ENCODE measurements around the gene ITGB4.

Gene ITGB4

DNA sequence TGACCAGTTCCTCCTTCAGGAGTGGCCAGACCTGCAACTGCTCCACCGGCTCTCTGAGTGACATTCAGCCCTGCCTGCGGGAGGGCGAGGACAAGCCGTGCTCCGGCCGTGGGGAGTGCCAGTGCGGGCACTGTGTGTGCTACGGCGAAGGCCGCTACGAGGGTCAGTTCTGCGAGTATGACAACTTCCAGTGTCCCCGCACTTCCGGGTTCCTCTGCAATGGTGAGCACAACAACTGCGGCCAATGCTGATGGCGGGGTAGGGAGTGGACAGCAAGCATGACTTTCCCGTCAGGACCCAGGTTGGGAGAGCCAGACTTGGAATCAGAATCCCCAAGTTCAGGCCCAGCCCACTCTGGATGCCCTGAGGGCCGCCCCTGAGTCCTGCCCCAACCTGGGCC is 12.2 kb downstream of the ITGB4 start:
- DNase-seq = no peak

GRCh38 chr17:75734674-75735294 is 13.5 kb downstream of the ITGB4 start:
- DNase-seq = no peak

DNA sequence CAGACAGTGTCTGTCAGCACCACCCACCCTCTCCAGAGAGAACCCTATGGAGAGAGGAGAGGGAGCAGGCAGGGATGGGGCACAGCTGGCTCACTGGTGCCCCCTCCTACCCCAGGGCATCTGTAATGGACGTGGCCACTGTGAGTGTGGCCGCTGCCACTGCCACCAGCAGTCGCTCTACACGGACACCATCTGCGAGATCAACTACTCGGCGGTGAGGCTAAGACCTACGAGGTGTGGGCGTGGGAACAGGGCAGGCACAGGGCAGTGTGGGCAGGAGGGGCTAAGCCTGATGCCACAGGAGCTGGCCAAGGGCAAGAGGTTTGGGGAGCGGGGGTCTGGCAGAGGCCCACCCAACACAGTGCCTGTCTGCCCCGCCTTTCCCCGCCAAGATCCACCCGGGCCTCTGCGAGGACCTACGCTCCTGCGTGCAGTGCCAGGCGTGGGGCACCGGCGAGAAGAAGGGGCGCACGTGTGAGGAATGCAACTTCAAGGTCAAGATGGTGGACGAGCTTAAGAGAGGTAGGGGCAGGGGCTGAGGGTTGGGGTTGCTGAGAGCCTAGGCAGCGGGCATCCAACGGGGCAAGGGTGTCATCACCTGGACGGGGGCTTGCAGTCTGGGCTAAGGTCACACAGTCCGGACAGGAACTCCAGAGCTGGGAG is 15.0 kb downstream of the ITGB4 start:
- DNase-seq = no peak

GRCh38 chr17:75737133-75737962 is 16.1 kb downstream of the ITGB4 start:
- DNase-seq = no peak

GRCh38 chr17:75738218-75738802 is 17.1 kb downstream of the ITGB4 start:
- DNase-seq = no peak

- no peak for DNase-seq
Observed at GRCh38 chr17:75739174-75739573, 17.9 kb downstream of the ITGB4 start.

- no peak for DNase-seq
Observed at GRCh38 chr17:75739801-75740200, 18.5 kb downstream of the ITGB4 start.

DNA sequence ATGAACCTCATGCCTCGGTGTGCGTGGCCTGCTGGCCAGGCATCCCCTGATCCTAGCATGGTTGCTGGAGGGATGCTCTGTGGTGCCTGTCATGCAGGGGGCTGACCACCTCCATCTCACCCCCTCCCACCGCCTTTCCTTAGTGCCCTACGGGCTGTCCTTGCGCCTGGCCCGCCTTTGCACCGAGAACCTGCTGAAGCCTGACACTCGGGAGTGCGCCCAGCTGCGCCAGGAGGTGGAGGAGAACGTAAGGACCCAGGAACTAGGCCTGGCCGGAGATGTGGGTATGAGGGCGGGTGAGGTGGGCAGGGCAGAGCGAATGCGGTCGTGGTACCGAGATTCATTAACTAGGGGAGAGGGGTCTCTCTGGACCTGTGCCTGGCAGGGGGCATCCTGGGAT is 19.0 kb downstream of the ITGB4 start:
- DNase-seq = no peak

GRCh38 chr17:75740631-75741077 is 19.4 kb downstream of the ITGB4 start:
- DNase-seq = no peak

- DNase-seq = no peak
Observed at GRCh38 chr17:75742337-75742736, 21.1 kb downstream of the ITGB4 start.

DNA sequence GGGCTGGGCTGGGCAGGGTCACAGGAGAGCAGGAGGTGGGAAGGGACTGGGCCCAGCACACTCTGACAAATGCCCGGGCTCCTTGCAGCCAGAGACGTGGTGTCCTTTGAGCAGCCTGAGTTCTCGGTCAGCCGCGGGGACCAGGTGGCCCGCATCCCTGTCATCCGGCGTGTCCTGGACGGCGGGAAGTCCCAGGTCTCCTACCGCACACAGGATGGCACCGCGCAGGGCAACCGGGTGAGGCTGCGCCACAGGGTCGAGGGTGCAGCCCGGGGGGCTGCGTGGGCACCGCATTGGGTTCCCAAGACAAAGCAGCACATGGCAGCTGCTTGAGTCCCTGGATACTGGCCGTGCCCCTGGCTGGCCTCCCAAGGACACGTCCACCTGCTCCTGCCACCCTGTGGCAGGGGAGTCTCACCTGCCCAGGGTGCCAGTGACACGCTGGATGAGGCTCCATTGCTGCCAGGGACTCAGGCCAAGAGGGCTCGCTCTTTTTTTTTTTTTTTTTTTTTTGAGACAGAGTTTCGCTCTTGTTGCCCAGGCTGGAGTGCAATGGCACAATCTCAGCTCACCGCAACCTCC is 22.5 kb downstream of the ITGB4 start:
- DNase-seq = no peak

DNA sequence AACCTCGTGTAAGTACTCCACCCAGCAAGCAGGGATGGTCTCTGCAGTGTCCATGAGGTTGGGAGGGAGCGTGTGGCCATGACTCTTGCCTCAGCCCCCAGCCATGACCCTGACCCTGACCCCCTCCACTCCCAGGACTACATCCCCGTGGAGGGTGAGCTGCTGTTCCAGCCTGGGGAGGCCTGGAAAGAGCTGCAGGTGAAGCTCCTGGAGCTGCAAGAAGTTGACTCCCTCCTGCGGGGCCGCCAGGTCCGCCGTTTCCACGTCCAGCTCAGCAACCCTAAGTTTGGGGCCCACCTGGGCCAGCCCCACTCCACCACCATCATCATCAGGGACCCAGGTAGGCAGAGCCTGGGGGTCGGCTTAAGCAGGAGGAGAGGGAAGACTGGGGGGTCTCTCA is 27.4 kb downstream of the ITGB4 start:
- DNase-seq = no peak

GRCh38 chr17:75749545-75750389 is 28.5 kb downstream of the ITGB4 start:
- peak; percentile 88 to 90 for DNase-seq

DNA sequence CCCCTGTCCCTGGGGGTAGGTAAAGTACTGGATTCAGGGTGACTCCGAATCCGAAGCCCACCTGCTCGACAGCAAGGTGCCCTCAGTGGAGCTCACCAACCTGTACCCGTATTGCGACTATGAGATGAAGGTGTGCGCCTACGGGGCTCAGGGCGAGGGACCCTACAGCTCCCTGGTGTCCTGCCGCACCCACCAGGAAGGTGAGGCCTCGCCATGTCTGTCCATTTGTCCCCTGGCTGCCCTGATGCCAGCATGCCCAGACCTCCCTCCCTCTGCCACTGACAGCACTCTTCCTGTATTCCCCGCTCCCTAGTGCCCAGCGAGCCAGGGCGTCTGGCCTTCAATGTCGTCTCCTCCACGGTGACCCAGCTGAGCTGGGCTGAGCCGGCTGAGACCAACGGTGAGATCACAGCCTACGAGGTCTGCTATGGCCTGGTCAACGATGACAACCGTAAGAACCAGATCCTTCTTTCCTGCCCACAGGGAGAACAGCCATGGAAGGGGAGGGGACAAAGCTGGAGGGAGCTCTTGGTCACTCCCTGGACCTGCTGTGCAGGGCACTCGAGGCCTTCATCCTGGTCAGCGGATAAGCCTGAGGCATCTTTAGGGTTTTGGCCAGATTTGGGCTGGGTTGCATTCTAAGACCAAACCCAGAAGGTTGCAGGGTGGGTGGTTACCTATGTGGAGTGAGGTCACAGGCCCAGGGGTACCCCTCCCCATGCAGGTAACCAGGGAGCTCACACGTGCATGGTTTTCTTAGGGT is 29.6 kb downstream of the ITGB4 start:
- DNase-seq = no peak

DNA sequence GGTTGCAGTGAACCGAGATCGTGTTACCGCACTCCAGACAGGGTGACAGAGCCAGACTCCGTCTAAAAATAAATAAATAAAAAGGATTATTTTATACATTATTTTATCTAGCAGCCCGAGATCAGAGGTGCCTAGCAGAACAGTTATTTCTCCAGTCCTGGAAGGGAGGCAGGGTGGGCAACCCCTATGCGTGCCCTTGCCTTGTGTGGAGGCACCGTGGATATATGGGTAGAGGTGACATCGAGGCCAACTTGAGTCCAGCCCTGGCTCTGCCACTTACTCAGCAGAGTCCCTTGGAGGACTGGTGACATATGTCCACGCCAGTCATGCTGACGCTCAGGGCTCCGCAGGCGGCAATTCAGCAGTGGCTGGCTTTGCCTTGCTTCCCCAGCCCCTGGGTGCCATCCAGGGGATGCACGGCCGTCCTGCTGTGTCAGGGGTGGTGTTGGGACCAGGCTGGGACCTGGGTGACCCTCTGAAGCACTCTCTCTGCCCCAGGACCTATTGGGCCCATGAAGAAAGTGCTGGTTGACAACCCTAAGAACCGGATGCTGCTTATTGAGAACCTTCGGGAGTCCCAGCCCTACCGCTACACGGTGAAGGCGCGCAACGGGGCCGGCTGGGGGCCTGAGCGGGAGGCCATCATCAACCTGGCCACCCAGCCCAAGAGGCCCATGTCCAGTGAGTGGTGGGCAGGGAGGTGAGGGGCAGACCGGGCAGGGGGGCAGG is 30.6 kb downstream of the ITGB4 start:
- DNase-seq = no peak

DNA sequence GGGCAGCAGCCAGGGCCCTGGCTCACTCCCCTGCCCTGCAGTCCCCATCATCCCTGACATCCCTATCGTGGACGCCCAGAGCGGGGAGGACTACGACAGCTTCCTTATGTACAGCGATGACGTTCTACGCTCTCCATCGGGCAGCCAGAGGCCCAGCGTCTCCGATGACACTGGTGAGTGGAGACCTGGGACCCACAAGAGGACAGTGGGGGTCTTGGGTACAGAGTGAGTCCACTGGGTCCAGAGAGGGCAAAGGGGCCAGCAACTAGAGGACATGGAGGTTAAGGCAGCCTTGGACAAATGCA is 31.1 kb downstream of the ITGB4 start:
- no peak for DNase-seq

- no peak for DNase-seq
Observed at GRCh38 chr17:75752802-75753513, 31.7 kb downstream of the ITGB4 start.

GRCh38 chr17:75753514-75754377 is 32.5 kb downstream of the ITGB4 start:
- peak; percentile 63 to 73 for DNase-seq
